ENCODE results near the gene DPP10.

The DPP10 gene

DNA sequence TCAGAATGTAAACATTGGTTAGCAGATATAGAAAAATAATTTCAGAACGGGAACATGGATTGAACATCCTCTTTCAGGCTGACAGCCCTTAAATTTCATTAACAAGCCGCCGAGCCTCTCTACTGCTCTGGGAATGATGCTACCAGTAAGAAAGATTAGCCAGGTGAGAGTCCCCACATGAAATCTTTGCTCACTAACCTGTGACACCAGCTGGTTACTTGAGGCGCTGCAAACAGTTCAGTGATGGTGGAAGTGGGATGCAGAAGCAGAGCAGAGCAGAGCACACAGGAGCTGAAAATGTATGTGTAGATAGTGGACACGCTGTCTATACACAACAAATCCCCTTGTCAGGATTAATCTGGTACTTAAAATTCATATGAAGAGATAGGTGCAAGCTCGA is 721.1 kb downstream of the DPP10 start:
- no peak for DNase-seq

DNA sequence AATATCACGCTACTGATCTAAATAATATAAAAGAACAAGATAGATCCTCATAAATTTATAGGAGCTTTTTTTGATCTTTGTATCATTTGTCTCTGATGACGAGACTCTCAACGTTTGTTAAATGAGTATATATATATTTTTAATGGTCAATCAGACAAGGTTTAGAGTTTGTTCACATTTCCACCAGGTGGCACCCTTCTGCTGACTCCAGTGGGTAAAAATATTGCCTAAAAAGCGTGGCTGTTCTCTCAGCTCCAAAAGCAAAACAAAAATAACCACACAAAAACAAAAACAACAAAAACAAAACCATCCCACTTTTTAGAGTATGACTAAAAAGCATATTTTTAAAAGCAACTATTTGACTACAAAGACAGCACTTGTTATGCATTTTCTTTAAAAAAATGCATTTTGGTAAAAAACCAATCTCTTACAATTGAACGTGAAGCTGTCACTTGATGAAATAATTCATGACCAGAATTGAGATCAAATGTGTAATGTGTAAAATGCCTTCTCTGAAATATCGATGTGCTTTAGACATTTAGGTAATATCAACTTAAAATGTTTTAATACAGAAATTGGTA is 723.2 kb downstream of the DPP10 start:
- DNase-seq, result no peak

DNA sequence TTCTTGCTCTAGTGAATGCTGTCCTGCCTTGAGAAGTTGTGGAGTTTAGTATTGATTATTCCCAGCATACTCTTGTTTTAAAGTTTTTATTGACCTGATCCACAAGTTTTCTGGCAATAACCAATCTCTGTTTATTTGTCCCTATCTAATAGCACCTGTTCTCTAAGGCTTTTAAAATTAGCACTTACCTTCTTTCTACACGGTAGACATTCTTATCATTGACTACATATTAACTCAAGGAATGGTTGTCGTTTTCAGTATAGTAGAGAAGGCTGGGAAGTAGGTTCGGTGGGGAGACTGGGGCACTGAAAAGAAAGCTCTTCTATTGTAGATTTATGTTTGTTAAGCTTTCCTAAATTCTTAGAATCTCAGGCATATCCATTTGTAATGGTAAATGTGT is 726.0 kb downstream of the DPP10 start:
- no peak for DNase-seq

DNA sequence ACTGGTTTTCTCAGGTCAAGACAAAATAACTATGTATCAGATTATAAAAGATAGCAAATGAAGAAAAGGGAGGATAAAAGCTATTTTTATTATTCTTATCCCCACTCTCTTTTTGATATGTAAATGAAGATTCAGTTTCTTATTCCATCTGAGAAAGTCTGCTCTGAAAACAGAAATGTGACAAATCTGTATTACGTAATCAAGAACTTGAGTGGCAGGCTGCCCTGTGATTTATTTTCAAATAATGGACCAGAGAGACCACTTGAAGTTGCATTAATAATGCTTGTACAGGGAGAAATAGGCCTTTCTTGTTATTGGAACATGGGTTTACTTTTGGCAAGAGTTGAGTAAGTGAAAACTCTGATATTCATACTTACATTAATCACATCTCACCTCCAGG is 727.4 kb downstream of the DPP10 start:
- DNase-seq, result no peak

DNA sequence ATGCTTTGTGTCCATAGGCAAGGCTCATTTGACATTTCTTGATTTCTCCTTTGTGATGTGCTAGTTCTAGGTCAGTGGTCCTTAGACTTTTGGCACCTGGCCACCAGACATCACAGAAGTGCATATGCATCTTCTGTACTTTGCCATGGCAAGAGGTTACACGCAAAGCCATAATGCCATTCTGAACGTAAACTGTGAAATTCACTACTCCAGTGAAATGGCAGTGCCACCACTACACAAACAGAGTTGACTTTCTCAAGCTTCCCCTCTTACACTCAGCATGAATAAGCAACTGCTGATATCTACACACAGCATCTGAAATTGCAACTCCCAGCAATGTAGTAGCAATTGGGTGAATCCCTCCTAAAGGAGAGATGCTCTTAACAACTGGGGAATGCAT is 729.3 kb downstream of the DPP10 start:
- no peak for DNase-seq

DNA sequence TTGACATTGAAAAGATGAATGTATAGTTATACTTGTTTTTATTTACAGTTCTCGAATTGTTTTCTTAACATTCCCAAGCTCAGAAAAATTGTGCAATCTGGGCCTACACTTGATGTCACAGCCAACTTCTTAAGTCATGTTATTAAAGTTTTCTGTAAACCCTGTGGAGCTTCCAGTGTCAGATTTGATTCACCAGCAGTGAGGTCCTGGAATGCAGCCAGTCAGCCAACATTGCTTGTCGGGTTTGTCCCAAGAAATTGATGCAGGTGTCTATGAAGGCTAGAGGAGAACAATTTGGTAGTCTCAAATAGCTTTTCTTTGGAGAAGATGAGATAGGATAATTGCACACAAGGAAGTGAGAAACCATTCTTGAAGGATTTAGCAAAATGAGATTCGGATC is 732.2 kb downstream of the DPP10 start:
- DNase-seq, result no peak

DNA sequence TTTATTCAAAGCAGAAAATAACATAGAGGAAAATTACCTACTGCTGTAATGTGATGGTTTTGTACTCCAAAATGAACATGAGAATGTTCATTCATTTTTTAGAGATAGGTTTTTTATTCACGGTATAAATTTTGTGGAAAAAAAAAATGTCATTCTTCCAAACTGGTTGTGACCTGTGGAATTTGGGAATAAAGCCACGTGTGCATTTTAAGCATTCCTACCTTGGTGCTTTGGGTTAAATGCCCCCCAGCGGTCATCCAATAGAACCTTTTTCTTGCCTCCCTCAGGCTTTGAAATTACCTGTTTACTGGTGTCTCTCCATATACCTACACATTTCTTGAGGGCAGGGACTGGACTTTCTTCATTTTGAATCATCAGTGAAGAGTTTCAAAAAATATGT is 740.7 kb downstream of the DPP10 start:
- no peak for DNase-seq

DNA sequence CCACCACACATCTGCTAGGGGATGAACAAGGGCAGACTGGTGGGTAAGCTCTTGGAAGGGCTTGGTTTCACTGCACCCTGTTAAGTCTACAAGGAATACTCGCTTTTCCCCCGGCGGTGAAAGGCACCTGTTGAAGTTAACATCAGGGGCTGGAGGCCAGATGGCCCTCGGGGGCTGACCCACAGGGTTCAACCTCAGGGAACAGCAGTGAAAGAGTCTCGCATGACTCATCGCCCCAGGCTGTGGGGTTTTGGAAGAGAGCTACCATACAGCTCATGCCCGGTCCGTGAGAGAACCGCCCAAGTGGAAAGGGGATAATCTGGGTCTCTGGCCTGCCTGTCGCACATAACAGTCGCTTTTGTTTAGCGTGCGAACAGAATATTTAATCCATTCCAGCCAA is 748.0 kb downstream of the DPP10 start:
- DNase-seq, result no peak

DNA sequence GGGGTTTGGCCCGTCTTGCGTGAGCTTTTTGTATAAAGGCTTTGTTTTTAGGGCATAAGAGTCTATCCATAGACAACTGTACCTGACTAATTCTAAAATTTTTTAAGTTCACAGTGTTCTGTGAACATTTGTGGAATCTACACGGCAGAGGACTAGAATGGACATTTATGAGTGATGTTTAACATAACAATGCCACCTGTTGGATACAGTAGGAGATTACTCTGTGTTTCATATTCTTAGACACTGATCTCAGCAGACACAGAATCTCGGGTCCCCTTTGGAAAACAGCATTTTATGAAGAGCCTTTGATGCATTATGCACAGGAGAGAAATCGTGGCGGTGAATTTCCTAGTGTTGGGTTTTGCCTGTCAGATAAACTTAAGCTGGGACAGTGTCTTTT is 752.2 kb downstream of the DPP10 start:
- no peak for DNase-seq

DNA sequence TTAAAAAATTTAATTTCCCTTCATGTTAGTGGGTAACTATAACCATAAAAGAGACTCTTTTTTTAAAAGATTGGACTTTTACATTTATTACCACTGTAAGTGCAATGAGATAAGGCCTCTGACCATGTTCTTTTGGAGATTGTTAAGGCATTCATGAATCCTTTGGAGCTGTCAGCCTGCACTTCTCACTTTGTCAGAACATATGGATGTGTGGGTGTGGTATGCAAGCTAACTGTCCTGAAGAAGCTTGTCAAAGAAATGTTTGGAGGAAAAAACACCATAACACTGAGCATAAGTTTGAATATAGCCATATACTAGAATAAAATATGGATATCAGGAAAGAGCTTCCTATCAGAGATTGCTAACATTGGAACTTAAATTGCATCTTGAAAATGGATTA is 754.1 kb downstream of the DPP10 start:
- DNase-seq, result no peak

DNA sequence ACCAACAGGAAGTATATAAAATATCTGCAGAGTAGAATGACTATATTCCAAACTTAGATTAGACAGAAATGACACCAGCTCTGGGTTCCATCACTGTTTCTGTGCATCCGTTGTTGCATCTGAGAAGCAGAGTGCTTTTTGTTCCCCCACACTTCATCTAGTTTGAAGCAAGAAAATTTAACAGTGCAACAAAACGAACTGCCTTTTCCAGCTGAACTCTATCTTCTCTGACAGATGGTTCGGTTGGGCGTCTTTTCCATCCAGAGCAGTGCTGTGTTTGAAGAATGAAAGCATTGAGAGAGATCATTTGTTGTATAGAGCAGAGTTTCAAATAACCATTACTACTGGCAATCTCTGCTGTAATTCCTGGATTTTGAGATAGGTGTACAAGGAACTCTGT is 757.5 kb downstream of the DPP10 start:
- DNase-seq, result no peak

DNA sequence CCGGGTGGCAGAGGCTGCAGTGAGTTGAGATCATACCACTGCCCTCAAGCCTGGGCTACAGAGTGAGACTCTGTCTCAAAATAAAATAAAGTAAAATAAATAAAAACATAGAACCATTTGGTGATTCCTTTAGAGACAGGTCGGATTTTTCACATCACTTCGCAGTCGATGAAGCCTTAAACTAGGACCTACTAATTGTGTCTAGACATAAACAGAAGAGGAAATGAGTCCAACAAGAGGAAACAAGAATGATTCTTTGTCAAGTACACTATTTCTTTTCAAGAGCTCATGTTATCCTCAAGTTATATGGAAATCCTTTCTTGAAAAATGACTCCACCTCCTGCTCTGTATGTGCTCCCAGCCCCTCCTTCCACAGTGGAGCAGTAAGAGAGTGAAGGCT is 758.9 kb downstream of the DPP10 start:
- no peak for DNase-seq

DNA sequence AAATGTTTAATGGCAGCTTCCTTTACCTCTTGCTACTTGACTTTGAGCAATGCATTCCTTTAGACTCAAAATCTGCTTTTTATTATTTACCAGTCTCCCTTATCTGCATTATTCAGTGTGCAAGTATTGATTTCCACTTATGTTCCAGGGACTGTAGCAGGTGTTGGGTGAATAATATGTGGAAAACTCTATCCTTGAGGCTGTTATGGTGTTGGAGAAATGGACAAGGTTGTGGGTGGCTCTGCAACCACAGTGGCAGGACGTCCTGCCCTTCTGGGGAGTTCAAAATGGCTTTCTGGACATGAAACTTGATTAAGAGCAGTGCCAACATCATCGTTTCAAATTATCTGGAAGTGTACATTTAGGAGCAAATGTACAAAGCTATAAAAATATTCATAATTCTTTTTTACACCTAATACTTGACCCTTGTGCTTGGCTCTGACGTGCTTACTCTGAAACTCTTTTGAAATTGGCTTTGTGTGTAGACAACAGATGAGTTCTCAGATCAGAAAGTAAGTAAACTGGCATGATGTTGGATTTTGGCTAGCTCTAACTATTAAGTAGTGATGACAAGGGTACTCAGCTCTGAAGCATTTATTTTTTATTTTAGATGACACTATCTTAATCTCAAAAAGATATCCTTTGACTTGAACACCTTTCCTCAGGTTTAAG is 766.2 kb downstream of the DPP10 start:
- no peak for DNase-seq

DNA sequence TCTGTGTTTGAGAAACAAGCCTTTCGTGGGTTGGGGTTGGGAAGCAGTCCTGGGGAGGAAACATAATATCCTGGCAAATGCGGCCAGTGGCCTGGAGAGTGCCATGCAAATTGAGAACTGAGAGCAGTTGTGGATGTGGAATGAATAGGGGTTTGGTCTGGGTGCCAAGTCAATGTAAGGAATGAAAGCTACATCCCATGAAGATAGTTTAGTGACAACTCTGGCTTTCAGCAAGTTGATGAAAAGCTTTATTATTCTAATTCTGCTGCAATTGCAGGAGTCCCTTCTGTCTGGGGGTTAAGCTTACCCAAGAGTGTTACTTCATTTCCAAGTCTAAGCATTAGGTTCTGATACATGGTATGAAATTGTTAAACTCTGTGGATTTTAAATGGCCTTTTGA is 771.6 kb downstream of the DPP10 start:
- DNase-seq, result no peak

DNA sequence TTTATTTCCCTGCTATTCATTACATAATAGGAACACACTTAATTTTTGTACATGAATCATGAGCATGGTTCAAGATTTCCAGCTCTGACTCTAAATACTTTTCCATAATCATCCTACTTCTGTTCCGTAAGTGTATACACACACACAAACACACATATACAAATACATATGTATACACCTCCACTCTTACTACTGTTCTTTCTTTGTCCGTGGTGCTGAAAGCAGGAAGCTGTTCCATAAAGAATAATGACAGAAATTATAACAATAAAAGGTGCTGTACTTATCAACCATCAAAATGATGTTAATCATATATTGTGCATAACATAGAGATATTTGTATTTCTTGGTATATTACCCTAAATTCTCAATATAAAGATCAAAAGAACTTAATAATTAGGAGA is 776.9 kb downstream of the DPP10 start:
- no peak for DNase-seq

DNA sequence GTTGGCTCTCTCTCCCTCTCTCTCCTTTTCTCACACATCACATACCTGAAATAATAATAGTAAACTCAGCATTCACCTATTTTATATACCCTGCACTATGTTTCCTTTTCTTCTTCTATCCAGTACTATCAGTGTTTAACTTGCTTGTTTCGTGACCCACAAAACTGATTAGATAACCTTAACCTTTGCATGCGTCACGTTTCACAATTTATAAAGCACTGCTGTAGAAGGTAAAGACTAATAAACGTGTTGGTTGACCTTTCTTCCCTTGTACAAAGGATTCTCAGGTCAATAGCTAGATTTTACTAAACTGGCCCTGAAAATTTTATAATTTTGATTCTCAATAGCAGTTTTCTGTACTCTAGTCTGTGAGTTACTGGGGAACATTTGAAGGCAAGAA is 791.7 kb downstream of the DPP10 start:
- no peak for DNase-seq

DNA sequence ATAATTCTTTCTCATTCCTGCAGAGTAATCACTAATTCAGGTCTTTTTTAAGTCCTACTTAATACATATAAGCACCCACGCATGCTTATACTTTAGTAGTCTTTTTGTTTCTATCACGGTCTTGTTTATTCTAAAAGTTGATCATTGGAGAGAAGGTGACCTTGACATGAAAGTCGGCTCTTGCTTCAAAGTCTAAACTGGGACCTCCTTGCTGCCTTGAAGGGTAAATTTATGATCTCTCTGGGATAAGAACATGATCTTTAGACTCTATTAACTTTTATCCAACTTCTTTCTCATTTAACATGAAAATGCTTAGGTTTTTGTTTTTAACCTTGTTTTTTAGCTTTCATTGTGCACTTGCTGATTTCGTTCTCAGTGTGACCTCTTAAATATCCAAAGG is 792.3 kb downstream of the DPP10 start:
- no peak for DNase-seq

DNA sequence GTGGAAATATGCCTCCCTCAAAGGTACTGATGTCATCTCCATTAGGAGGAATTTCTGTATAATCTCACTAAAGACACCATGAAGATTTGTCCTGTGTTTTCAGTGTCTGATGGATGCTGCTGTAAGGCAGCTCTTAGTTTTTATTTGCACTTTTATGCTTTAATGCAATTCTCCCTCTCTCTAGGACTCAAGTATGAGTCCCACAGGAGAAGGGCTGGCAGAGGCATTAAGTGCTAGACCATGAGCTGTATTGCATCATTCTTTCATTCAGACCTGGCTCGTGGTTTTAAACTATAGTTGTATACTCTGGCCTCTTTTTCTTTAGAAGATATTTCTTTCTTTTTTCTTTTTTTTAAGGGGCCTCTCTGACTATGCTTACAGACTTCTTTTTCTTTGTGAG is 805.6 kb downstream of the DPP10 start:
- no peak for DNase-seq

DNA sequence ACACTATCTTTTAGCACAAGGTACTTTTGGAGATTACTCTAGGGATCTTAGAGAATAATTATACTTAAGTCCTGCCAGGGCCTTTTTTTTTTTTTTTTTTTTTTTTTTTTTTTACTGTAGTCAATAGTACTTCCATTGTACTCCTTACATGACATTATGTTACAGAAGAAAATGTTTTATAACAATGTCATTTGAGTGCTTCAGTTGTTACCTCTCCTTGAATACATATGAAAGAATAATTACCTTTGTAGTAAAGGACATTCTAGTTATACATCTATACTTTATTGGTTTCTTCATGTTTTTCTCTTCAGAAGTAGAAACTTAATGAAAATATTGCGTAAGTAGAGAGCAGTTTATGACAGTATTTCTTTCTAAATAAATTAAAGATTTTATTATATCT is 834.9 kb downstream of the DPP10 start:
- DNase-seq, result no peak

DNA sequence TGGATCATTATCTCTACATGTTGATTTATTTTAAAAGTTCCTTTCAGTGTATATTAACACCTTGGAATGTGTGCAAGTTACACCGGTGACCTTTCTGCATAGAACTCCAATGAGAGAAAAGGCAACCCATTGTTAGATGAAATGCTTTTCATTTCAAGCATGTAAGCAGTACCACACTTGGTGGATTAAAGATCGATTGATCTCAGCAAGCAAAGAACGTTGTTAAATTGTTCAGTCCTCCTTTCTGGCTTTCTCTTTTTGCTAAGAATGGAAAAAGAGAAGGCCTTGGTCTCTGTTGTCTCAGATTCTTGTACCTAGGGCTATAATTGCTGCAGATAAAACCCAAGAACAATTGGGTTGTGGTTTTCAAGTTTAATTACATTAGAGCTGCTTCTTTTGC is 843.0 kb downstream of the DPP10 start:
- no peak for DNase-seq

DNA sequence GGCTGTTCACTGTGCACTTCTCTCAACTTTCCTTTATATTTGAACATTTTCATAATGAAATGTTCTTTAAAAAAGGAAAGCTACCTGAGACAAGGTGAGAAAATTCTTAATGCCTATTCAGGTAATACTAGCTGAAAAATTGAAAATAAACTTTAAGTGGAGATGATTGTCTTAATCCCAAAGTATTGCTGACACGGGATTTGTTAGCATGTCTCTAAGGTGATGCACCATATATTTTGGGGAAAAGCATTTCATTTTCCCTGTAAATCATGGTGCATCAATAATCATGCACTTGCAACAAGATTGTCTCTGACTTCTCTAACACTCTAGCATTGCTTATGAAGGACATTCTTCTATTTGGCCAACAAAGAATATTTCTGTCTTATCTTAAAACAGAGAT is 848.0 kb downstream of the DPP10 start:
- no peak for DNase-seq

DNA sequence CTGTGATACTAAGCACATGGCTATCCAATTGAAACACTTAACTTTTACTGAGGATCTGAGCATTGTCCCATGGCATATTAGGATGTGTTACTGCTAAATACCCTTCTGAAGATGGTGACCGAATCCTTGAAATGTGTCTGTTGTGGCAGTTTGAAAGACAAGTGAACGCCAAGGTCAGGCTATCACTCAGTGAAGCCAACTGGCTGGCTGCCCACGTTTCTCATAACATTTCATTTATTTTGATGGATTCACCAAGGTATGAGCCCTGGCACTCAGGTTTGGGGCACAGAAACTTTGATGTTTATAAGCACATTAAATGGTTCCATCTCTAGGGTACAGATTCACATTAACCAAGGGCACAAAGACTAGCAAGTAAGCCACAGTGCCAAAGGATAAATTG is 850.3 kb downstream of the DPP10 start:
- no peak for DNase-seq

DNA sequence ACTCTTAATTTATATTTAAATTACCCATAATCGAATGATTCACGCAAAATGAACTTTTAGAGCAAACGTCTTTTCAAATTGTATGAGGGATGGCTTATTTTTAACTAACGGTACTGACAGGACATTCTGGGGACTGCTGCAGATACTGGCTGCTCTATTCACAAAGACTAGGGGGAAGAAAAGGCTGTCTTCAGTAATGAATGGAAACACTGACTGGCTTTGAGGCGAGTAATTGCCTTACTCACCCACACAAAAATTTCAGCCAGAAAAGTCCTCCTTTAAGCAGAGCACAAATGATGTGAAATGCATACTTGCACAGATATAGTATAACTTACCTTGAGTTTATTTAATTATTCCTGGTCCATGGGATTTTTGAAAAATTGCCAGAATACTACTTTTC is 852.6 kb downstream of the DPP10 start:
- no peak for DNase-seq

DNA sequence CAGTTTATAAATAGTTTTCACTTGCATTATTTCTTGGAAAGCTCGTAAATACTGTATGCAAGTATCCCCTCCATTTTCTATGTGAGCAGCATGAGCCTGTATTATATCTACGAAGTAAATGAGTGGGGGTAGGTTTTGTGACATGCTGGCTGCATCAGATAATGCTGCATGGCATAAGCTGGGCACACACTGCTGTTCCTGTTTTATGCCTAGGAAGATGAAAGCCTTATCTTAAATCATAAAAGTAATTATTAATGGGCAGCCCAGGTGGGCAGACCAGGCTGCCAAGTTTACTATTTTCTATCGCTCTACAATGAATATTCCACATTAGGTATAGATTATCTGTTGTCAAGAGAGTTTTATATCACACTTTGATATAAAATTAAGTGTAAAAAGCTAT is 854.6 kb downstream of the DPP10 start:
- no peak for DNase-seq

DNA sequence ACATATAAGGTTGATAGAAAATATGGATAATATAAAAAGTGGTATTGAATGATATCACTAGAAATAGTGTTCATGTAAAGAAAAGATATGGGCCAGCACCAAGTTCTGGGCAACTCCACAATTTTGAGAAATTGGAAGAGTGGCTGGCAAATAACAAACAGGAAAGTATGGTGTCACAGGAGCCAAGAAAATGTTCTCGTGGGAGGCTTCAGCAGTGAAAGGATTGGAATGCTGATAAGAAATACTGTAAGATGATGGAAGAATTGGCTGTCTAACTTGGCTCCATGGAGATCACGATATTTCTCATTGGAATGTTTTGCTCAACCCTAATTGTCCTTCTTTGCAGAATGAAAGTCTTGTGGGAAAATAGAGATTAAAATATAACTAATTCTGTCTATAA is 856.8 kb downstream of the DPP10 start:
- no peak for DNase-seq

DNA sequence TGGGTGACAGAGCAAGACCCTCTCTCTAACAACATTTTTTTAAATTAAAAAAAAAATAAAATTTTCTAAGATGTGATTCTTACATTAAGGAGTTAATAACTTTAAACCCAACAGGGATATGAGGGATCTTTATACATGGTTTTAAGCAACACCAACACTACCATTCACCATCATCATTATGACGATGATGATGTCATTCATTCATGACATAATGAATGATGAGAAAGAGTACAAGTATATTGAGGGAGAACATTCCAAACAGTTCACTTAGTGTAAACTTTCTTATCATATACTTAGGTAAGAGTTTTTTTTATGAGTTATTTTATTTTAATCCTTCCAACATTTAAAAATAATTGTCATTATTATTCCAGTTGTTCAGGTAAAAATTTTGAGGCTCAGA is 863.3 kb downstream of the DPP10 start:
- no peak for DNase-seq

Measured in activated CD4-positive, alpha-beta T cell treated with anti-CD3 and anti-CD28 coated beads, Interleukin-2, amount 50 U/mL, for 1 hour (primary cell).